ENCODE results near the gene TESK1.
"Not testable (repeated sequence)": the region's sequence is repeated elsewhere in the genome, so short reads cannot be mapped to it uniquely, and the experiment has no call there.

- TF ChIP-seq, protein P1, sequence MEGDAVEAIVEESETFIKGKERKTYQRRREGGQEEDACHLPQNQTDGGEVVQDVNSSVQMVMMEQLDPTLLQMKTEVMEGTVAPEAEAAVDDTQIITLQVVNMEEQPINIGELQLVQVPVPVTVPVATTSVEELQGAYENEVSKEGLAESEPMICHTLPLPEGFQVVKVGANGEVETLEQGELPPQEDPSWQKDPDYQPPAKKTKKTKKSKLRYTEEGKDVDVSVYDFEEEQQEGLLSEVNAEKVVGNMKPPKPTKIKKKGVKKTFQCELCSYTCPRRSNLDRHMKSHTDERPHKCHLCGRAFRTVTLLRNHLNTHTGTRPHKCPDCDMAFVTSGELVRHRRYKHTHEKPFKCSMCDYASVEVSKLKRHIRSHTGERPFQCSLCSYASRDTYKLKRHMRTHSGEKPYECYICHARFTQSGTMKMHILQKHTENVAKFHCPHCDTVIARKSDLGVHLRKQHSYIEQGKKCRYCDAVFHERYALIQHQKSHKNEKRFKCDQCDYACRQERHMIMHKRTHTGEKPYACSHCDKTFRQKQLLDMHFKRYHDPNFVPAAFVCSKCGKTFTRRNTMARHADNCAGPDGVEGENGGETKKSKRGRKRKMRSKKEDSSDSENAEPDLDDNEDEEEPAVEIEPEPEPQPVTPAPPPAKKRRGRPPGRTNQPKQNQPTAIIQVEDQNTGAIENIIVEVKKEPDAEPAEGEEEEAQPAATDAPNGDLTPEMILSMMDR (IDR thresholded peaks at IDR 0.05), result not testable (repeated sequence)
- not testable (repeated sequence) for TF ChIP-seq ZFX (IDR thresholded peaks at IDR 0.05; ENCODE audit: borderline replicate concordance)
Observed at GRCh38 chr9:35641478-35641877, 36.4 kb downstream of the TESK1 start.

All from 22Rv1 (cell line).